ENCODE data around the gene TNFSF9.

The TNFSF9 gene

DNA sequence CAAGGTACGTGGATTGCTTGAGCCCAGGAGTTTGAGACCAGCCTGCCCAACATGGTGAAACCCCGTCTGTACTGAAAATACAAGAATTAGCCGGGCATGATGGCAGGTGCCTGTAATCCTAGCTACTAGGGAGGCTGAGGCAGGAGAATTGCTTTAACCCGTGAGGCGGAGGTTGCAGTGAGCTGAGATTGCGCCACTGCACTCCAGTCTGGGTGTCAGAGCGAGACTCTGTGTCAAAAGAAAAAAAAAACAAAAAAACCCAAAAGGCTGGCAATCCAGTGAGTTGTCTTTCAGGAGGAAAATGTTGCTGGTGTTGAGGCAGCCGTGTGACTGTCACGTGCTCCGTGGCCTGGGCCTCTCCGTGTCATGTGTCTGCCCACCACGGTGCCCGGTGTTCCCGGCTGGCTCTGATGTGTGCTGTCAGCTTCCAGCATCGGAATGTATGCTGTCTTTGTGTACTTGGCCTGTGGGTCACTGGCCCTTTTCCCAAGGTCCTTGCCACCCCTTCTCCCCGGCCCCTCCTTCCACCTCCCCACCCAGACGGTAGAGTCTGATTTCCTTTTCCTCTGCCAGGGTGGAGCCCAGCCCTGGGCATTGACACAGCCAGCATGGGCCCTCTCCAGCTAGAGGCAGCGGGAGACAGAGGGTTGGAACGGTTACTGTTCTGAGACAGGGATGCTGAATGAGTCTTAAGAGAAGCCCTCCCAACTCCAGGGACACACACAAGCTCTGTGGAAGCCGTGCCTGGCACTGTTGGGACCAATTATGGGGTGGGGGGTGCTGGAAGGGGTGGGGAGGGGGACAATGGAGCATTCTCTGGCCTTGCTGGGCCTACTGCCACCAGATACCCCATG, 21.5 kb upstream of the TNFSF9 start:
- Histone ChIP-seq H3K27me3 (ENCODE audit: control insufficient read depth, insufficient read depth, low read length, poor library complexity, severe bottlenecking) (no peaks in the 10 kb centered on the region), H3K27ac (ENCODE audit: insufficient read depth, low read depth, low read length, poor library complexity, severe bottlenecking) (no peak overlapping the region), H3K4me3 (ENCODE audit: insufficient read depth, low read depth, low read length) (no peak overlapping the region), H3K4me1 (ENCODE audit: control insufficient read depth, insufficient read depth, low read length) (no peaks in the 10 kb centered on the region), H3K9me3 (ENCODE audit: control insufficient read depth, low read length) (no peaks in the 10 kb centered on the region), H3K36me3 (ENCODE audit: control insufficient read depth, insufficient read depth, low read length) (no peaks in the 10 kb centered on the region)
- WGBS, 2 experiments = 87 to 89% methylated on average over 20 of the region's 20 CpGs

DNA sequence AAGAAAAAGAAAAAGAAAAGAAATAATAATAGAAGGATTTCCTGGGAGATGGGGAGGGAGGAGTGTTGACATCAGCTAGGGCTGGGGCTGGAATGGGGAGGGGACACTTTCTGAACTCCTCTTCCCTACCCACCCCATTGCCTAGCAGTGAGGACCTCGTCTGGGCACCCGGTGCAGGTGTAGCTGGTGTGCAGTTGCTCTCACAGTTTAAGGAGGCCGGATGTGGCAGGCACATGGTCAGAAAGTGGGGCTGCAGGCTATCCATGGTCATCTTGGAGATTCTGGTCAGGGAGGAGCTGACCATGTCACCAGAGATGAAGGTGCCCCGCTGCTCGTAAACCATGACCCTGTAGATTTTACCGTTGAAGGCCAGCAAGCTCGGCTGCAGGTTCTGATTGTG, 20.2 kb upstream of the TNFSF9 start:
- no peaks in the 10 kb centered on the region for H3K27me3 ChIP-seq (ENCODE audit: control insufficient read depth, insufficient read depth, low read length, poor library complexity, severe bottlenecking)
- no peaks in the 10 kb centered on the region for H3K9me3 ChIP-seq (ENCODE audit: control insufficient read depth, low read length)
- H3K4me3 ChIP-seq (ENCODE audit: insufficient read depth, low read depth, low read length) = no peak overlapping the region
- H3K36me3 ChIP-seq (ENCODE audit: control insufficient read depth, insufficient read depth, low read length) = no peaks in the 10 kb centered on the region
- no peak overlapping the region for H3K27ac ChIP-seq (ENCODE audit: insufficient read depth, low read depth, low read length, poor library complexity, severe bottlenecking)
- no peaks in the 10 kb centered on the region for H3K4me1 ChIP-seq (ENCODE audit: control insufficient read depth, insufficient read depth, low read length)
- 91 to 93% methylated on average over 7 of the region's 7 CpGs for WGBS, 2 experiments

DNA sequence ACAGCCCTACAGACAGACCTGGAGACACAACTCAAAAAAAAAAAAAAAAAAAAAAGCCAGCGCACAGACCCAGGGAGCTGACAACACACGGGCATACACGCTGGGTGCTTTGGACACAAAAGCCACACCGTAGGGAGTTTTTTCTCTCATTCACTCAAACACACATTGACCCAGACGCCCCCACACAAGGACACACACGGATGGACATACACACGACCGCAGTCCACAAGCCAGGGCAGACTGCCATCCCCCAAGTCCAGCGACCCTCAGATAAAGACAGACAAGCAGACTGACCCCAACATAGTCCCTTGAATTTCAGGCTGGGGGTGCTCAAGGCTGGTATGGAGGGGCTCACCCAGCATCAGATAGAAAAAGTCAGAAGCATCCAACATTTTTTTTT, 16.7 kb upstream of the TNFSF9 start:
- Histone ChIP-seq H3K4me3 (ENCODE audit: insufficient read depth, low read depth, low read length) (no peak overlapping the region), H3K27ac (ENCODE audit: insufficient read depth, low read depth, low read length, poor library complexity, severe bottlenecking) (no peak overlapping the region), H3K36me3 (ENCODE audit: control insufficient read depth, insufficient read depth, low read length) (no peaks in the 10 kb centered on the region), H3K9me3 (ENCODE audit: control insufficient read depth, low read length) (no peaks in the 10 kb centered on the region), H3K27me3 (ENCODE audit: control insufficient read depth, insufficient read depth, low read length, poor library complexity, severe bottlenecking) (peaks cover 7% of the 10 kb centered on the region), H3K4me1 (ENCODE audit: control insufficient read depth, insufficient read depth, low read length) (no peaks in the 10 kb centered on the region)
- 87 to 93% methylated on average over 9 of the region's 9 CpGs for WGBS, 2 experiments

GRCh38 chr19:6514926-6515544, 15.8 kb upstream of the TNFSF9 start:
- Histone ChIP-seq H3K4me3 (ENCODE audit: insufficient read depth, low read depth, low read length) (no peak overlapping the region), H3K27me3 (ENCODE audit: control insufficient read depth, insufficient read depth, low read length, poor library complexity, severe bottlenecking) (peaks cover 7% of the 10 kb centered on the region), H3K27ac (ENCODE audit: insufficient read depth, low read depth, low read length, poor library complexity, severe bottlenecking) (no peak overlapping the region), H3K36me3 (ENCODE audit: control insufficient read depth, insufficient read depth, low read length) (no peaks in the 10 kb centered on the region), H3K9me3 (ENCODE audit: control insufficient read depth, low read length) (no peaks in the 10 kb centered on the region), H3K4me1 (ENCODE audit: control insufficient read depth, insufficient read depth, low read length) (no peaks in the 10 kb centered on the region)
- WGBS, 2 experiments = 85 to 88% methylated on average over 13 to 15 of the region's 15 CpGs

- H3K4me3 ChIP-seq (ENCODE audit: insufficient read depth, low read depth, low read length) = peak overlapping the region; percentile 51
- H3K9me3 ChIP-seq (ENCODE audit: control insufficient read depth, low read length) = no peaks in the 10 kb centered on the region
- WGBS, 2 experiments = 4 to 5% methylated on average over 26 of the region's 26 CpGs
- H3K36me3 ChIP-seq (ENCODE audit: control insufficient read depth, insufficient read depth, low read length) = no peaks in the 10 kb centered on the region
- peaks cover 7% of the 10 kb centered on the region for H3K27me3 ChIP-seq (ENCODE audit: control insufficient read depth, insufficient read depth, low read length, poor library complexity, severe bottlenecking)
- no peaks in the 10 kb centered on the region for H3K4me1 ChIP-seq (ENCODE audit: control insufficient read depth, insufficient read depth, low read length)
- H3K27ac ChIP-seq (ENCODE audit: insufficient read depth, low read depth, low read length, poor library complexity, severe bottlenecking) = no peak overlapping the region
Measured at GRCh38 chr19:6516018-6516658, 14.7 kb upstream of the TNFSF9 start.

GRCh38 chr19:6516659-6517291, 14.1 kb upstream of the TNFSF9 start:
- H3K27me3 ChIP-seq (ENCODE audit: control insufficient read depth, insufficient read depth, low read length, poor library complexity, severe bottlenecking) = peaks cover 7% of the 10 kb centered on the region
- H3K4me1 ChIP-seq (ENCODE audit: control insufficient read depth, insufficient read depth, low read length) = no peaks in the 10 kb centered on the region
- no peak overlapping the region for H3K27ac ChIP-seq (ENCODE audit: insufficient read depth, low read depth, low read length, poor library complexity, severe bottlenecking)
- no peaks in the 10 kb centered on the region for H3K9me3 ChIP-seq (ENCODE audit: control insufficient read depth, low read length)
- 3% methylated on average over 38 of the region's 38 CpGs for WGBS, 2 experiments
- H3K4me3 ChIP-seq (ENCODE audit: insufficient read depth, low read depth, low read length) = peak overlapping the region; percentile 51
- H3K36me3 ChIP-seq (ENCODE audit: control insufficient read depth, insufficient read depth, low read length) = no peaks in the 10 kb centered on the region

GRCh38 chr19:6518145-6518911, 12.5 kb upstream of the TNFSF9 start:
- Histone ChIP-seq H3K4me3 (ENCODE audit: insufficient read depth, low read depth, low read length) (no peak overlapping the region), H3K9me3 (ENCODE audit: control insufficient read depth, low read length) (no peaks in the 10 kb centered on the region), H3K27ac (ENCODE audit: insufficient read depth, low read depth, low read length, poor library complexity, severe bottlenecking) (no peak overlapping the region), H3K27me3 (ENCODE audit: control insufficient read depth, insufficient read depth, low read length, poor library complexity, severe bottlenecking) (peaks cover 7% of the 10 kb centered on the region), H3K36me3 (ENCODE audit: control insufficient read depth, insufficient read depth, low read length) (no peaks in the 10 kb centered on the region), H3K4me1 (ENCODE audit: control insufficient read depth, insufficient read depth, low read length) (no peaks in the 10 kb centered on the region)
- 72 to 74% methylated on average over 14 of the region's 14 CpGs for WGBS, 2 experiments

DNA sequence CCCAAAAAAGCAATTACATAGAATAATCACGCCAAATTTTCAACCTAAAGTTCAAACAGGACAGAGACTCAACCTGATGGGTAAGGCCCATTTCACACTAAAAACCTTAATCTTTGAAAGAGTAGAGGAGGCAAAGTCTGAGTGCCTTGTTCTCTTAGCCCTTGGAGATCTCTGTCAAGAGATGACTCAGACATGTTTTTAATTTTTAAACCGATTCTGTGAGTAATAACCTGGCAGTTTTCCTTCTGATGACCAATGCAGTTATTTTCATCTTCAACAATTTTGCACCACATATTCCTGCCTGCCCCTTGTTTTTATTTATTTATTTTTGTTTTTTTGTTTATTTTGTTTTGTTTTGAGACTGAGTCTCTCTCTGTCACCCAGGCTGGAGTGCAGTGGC, 11.5 kb upstream of the TNFSF9 start:
- Histone ChIP-seq H3K9me3 (ENCODE audit: control insufficient read depth, low read length) (no peaks in the 10 kb centered on the region), H3K27ac (ENCODE audit: insufficient read depth, low read depth, low read length, poor library complexity, severe bottlenecking) (no peak overlapping the region), H3K36me3 (ENCODE audit: control insufficient read depth, insufficient read depth, low read length) (no peaks in the 10 kb centered on the region), H3K27me3 (ENCODE audit: control insufficient read depth, insufficient read depth, low read length, poor library complexity, severe bottlenecking) (peaks cover 7% of the 10 kb centered on the region), H3K4me1 (ENCODE audit: control insufficient read depth, insufficient read depth, low read length) (no peaks in the 10 kb centered on the region), H3K4me3 (ENCODE audit: insufficient read depth, low read depth, low read length) (no peak overlapping the region)
- WGBS, 2 experiments = 86 to 91% methylated on average over 2 of the region's 2 CpGs

- H3K27me3 ChIP-seq (ENCODE audit: control insufficient read depth, insufficient read depth, low read length, poor library complexity, severe bottlenecking) = no peaks in the 10 kb centered on the region
- H3K36me3 ChIP-seq (ENCODE audit: control insufficient read depth, insufficient read depth, low read length) = no peaks in the 10 kb centered on the region
- H3K9me3 ChIP-seq (ENCODE audit: control insufficient read depth, low read length) = no peaks in the 10 kb centered on the region
- 77 to 78% methylated on average over 20 of the region's 20 CpGs for whole genome bisulfite sequencing, 2 experiments
- H3K4me3 ChIP-seq (ENCODE audit: insufficient read depth, low read depth, low read length) = no peak overlapping the region
- no peak overlapping the region for H3K27ac ChIP-seq (ENCODE audit: insufficient read depth, low read depth, low read length, poor library complexity, severe bottlenecking)
- no peaks in the 10 kb centered on the region for H3K4me1 ChIP-seq (ENCODE audit: control insufficient read depth, insufficient read depth, low read length)
Measured at GRCh38 chr19:6521718-6522646, 8.8 kb upstream of the TNFSF9 start.

Data from ectodermal cell (in vitro differentiated cells).